Measurements from ENCODE around the gene CREB3L2. TPM values are rescaled to one million over a fixed set of nuclear protein-coding genes. Genes with fewer than 3 reads are reported as not detected.
A peak's percentile ranks its signal among the peaks of the same experiment; 100 is the strongest.

Gene CREB3L2
- total and polyA plus RNA-seq, 8 donors: 6.6 to 38.4 (median 32.2) TPM

DNA sequence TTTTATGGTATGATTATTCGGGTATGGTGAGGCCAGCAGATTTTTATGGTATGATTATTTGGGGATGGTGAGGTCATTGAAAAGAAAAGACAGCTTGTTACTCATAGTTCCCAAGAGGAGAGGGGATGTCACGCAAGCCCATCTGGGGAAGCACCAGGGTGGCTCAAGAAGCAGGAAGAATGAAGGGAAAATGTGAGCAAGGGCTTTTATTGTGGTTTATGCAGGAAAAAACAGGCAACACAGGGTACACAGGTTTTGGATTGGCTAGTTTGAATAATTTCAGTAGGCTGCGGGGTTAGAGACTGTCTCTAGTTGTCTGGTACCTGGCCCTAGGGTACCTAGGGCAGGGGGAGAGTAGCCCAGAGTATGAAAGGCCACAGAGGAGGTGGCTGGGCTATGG, 128.4 kb downstream of the CREB3L2 start:
- no peaks in the 10 kb centered on the region for H3K4me1 ChIP-seq
- H3K36me3 ChIP-seq: peaks cover 0 to 5% (median 0%) of the 10 kb centered on the region in 3 donors
- DNase-seq (no peak), FAIRE-seq (no peak), ATAC-seq (no peak)
- WGBS, 2 donors: 93 to 96% methylated on average over 3 of the region's 3 CpGs
- H3K9me3 ChIP-seq: no peaks in the 10 kb centered on the region
- intact Hi-C loops (cut with DNase I): no loop called here
- no peaks in the 10 kb centered on the region for H3K27me3 ChIP-seq
- TF ChIP-seq, protein P1, sequence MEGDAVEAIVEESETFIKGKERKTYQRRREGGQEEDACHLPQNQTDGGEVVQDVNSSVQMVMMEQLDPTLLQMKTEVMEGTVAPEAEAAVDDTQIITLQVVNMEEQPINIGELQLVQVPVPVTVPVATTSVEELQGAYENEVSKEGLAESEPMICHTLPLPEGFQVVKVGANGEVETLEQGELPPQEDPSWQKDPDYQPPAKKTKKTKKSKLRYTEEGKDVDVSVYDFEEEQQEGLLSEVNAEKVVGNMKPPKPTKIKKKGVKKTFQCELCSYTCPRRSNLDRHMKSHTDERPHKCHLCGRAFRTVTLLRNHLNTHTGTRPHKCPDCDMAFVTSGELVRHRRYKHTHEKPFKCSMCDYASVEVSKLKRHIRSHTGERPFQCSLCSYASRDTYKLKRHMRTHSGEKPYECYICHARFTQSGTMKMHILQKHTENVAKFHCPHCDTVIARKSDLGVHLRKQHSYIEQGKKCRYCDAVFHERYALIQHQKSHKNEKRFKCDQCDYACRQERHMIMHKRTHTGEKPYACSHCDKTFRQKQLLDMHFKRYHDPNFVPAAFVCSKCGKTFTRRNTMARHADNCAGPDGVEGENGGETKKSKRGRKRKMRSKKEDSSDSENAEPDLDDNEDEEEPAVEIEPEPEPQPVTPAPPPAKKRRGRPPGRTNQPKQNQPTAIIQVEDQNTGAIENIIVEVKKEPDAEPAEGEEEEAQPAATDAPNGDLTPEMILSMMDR (IDR thresholded peaks at IDR 0.05): no peak
- H3K27ac ChIP-seq: no peak overlapping the region
- H3K4me3 ChIP-seq: no peak overlapping the region

DNA sequence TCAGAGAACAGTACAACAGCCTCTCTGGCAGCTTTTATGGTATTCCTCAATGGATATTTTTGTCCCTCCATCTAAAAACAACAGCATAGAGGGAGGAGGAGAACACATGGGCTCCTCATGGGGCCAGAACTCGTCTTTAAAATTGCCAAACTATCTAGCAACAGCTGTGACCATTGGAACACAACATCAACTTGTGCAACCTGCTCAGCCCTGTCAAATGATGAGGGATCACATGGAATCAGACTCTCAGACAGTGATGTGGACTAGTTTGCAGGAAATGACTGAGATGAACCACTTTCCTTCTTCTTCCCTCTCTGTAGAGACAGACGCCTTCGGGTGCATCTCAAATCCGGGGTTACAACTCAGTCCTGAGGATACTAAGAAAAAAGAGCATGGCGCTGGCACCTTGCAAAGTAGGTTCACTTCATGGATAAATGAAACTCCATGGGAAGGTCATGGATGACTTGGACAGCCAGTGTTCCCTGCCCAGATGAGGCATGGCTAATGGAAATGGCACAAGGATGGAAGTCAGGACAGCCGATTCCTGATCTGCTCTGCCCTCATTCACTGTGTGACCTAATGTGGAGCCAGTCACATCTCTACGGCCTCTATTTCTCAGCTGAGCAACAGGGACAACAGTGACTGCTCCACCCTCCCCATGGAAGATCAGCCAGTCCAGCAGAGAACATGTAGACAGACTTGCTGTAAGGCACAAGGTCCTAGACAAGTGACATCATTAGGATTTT, 130.5 kb downstream of the CREB3L2 start:
- Histone ChIP-seq H3K4me1 (no peaks in the 10 kb centered on the region), H3K27me3 (no peaks in the 10 kb centered on the region), H3K4me3 (no peak overlapping the region), H3K9me3 (no peaks in the 10 kb centered on the region), H3K27ac (no peak overlapping the region), H3K36me3 (peaks cover 0 to 3% (median 0%) of the 10 kb centered on the region in 3 donors)
- 95 to 97% methylated on average over 7 of the region's 7 CpGs for WGBS, 2 donors
- DNase-seq (no peak), FAIRE-seq (no peak), ATAC-seq (peak in 1 of 4 donors; percentile 28)
- intact Hi-C loops (cut with DNase I): no loop called here
- TF ChIP-seq, protein P1 (IDR thresholded peaks at IDR 0.05): no peak

DNA sequence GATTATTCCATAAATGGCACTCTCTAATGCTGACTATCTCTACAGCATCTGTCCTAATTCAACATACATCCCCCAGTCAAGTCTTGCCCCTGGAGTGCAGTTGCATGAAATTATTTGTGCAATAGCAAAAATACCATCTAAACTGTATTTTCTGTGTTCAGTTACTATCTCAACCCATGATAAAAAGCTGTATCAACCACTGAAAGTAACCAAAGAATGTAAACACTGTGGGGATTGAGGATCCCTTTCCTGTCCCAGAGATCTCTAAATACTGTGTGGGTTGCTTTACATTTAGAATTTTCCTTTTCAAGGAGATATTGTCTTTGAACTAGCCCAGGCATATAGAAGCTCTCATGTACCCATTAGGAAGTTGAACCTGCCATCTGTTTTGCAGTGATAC, 131.2 kb downstream of the CREB3L2 start:
- Histone ChIP-seq H3K36me3 (peaks cover 0 to 3% (median 0%) of the 10 kb centered on the region in 3 donors), H3K4me3 (no peak overlapping the region), H3K27me3 (no peaks in the 10 kb centered on the region), H3K9me3 (no peaks in the 10 kb centered on the region), H3K27ac (no peak overlapping the region), H3K4me1 (no peaks in the 10 kb centered on the region)
- ATAC-seq: no peak
- FAIRE-seq: no peak
- TF ChIP-seq, protein P1 (IDR thresholded peaks at IDR 0.05): no peak
- DNase-seq: no peak
- intact Hi-C loops (cut with DNase I): no loop called here

DNA sequence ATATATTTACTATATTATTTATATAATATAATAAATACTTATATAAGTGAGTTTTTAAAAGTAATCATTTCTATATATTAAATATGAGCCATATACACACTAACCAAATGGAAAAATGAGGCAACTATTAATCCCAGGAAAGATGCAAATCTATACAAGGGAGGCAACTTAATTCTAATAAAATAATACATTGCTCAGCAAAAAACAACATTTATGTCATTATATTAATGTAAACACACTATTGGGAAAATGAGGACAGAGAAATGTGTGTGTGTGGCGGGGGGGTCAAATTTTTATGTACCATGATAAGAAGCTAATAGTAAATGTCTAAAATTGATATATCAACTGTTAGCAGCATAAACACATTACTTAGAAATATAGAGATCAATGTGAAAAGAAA, 131.8 kb downstream of the CREB3L2 start:
- peaks cover 0 to 3% (median 0%) of the 10 kb centered on the region in 3 donors for H3K36me3 ChIP-seq
- no peak overlapping the region for H3K4me3 ChIP-seq
- WGBS, 2 donors: 100% methylated on average over 1 of the region's 1 CpG
- no peaks in the 10 kb centered on the region for H3K27me3 ChIP-seq
- ATAC-seq (no peak), FAIRE-seq (peak; percentile 23), DNase-seq (no peak)
- intact Hi-C loops (cut with DNase I): no loop called here
- H3K27ac ChIP-seq: no peak overlapping the region
- H3K4me1 ChIP-seq: no peaks in the 10 kb centered on the region
- no peaks in the 10 kb centered on the region for H3K9me3 ChIP-seq
- TF ChIP-seq, protein P1 (IDR thresholded peaks at IDR 0.05): no peak

DNA sequence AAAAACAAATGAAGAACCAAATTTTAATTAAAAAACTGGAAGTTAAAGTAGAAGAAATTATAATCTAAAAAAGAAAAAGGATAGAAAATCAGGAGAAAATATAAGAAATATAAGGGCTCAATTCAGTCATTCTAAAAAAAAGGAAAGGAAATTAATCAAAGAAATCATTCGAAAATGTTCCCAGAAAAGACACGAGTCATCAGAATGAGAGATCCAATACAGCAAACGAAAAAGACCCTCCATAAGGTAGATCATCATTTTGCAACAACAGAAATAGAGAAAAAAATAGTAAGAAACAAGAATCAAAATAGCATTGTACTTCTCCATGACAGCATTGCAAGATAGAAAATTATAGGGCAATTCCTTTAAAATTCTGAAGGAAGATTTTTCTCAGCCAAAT, 132.6 kb downstream of the CREB3L2 start:
- Histone ChIP-seq H3K36me3 (peaks cover 0 to 3% (median 0%) of the 10 kb centered on the region in 3 donors), H3K9me3 (no peaks in the 10 kb centered on the region), H3K4me3 (no peak overlapping the region), H3K27me3 (no peaks in the 10 kb centered on the region), H3K4me1 (no peaks in the 10 kb centered on the region), H3K27ac (no peak overlapping the region)
- intact Hi-C loops (cut with DNase I): no loop called here
- 95 to 99% methylated on average over 3 of the region's 3 CpGs for WGBS, 2 donors
- ATAC-seq: no peak
- TF ChIP-seq, protein P1 (IDR thresholded peaks at IDR 0.05): no peak
- no peak for DNase-seq
- FAIRE-seq: peak; percentile 84
